Measurements from ENCODE around the gene DUSP9. TPM values are rescaled to one million over a fixed set of nuclear protein-coding genes. Genes with fewer than 3 reads are reported as not detected.

DUSP9 gene
- total RNA-seq, 1 experiment from 2014 or later, result 2.4 TPM

- Histone ChIP-seq H3K56ac (ENCODE audit: insufficient read length, low read depth, low read length) (no peak overlapping the region), H2BK20ac (ENCODE audit: low read depth, low read length, poor library complexity, severe bottlenecking) (no peak overlapping the region), H3K14ac (ENCODE audit: insufficient read depth, low read length) (no peak overlapping the region), H3K9me3 (ENCODE audit: control insufficient read depth, low read depth, low read length) (peaks cover 22% of the 10 kb centered on the region), H3K4me2 (ENCODE audit: insufficient read depth, insufficient read length, low read length) (no peak overlapping the region), H3K27me3 (ENCODE audit: insufficient read depth, low read length) (no peaks in the 10 kb centered on the region), H4K91ac (ENCODE audit: insufficient read length, low read depth, low read length) (no peak overlapping the region), H3K4ac (ENCODE audit: low read depth, low read length) (no peak overlapping the region), H2BK5ac (ENCODE audit: insufficient read length, low read length) (no peak overlapping the region), H3T11ph (ENCODE audit: low read length) (no peak overlapping the region), H2BK15ac (ENCODE audit: low read depth, low read length) (no peak overlapping the region), H3K18ac (ENCODE audit: insufficient read length, low read depth, low read length) (no peak overlapping the region), H3K27ac (ENCODE audit: insufficient read length, low read depth, low read length) (no peak overlapping the region), H2AK5ac (ENCODE audit: insufficient read length, low read length) (no peak overlapping the region), H3K4me1 (ENCODE audit: insufficient read depth, low read length) (no peaks in the 10 kb centered on the region), H3K23me2 (ENCODE audit: insufficient read length, low read depth, low read length, poor library complexity, severe bottlenecking) (no peaks in the 10 kb centered on the region), H4K8ac (replicated peaks; ENCODE audit: insufficient read length, low read depth, low read length) (no peak overlapping the region), H2BK12ac (ENCODE audit: insufficient read length, low read depth, low read length) (no peak overlapping the region), H2AFZ (ENCODE audit: low read length) (no peak overlapping the region), H3K79me2 (ENCODE audit: insufficient read depth, low read length) (no peaks in the 10 kb centered on the region), H3K9ac (ENCODE audit: extremely low read depth, insufficient read length, low read length) (no peak overlapping the region), H3K79me1 (ENCODE audit: insufficient read depth, low read depth, low read length, poor library complexity, severe bottlenecking) (no peaks in the 10 kb centered on the region), H3K23ac (ENCODE audit: insufficient read length, low read depth, low read length) (no peak overlapping the region), H2BK120ac (ENCODE audit: low read depth, low read length, poor library complexity, severe bottlenecking) (no peak overlapping the region), H4K5ac (ENCODE audit: insufficient read length, low read depth, low read length) (no peak overlapping the region), H4K20me1 (ENCODE audit: control insufficient read depth, insufficient read depth, insufficient read length) (peaks cover 2% of the 10 kb centered on the region)
- DNase-seq, result peak; percentile 18
- Mint-ChIP-seq H3K4me1 (no peaks in the 10 kb centered on the region), H3K27ac (no peak overlapping the region), H3K9me3 (peaks cover 57 to 88% of the 10 kb centered on the region in 2 experiments), H3K36me3 (ENCODE audit: insufficient read depth in 1 of 3, low read depth in 3 of 3) (peaks cover 0 to 10% (median 0%) of the 10 kb centered on the region in 3 experiments; a peak in 3 of 7 replicates), H3K27me3 (ENCODE audit: low read depth) (peaks cover 33% of the 10 kb centered on the region), H3K4me3 (no peak overlapping the region)
- WGBS (ENCODE audit: extremely low coverage, insufficient read length, low lambda C conversion rate), result no CpG with 5 or more reads among the region's 15 CpGs
- TF ChIP-seq CTCF (conservative IDR thresholded peaks at IDR 0.05), result no peak
These were observed 12.2 kb upstream of the DUSP9 start for GRCh38 chrX:153634832-153635231.
